Vein endothelial cell (primary cell): Measurements from ENCODE around the gene ADD2. TPM values are rescaled to one million over a fixed set of nuclear protein-coding genes. Genes with fewer than 3 reads are reported as not detected.

Experiments used
- small RNA-seq: library from RNA; depleted of rRNA; stranded (forward); fragments of <200 nt; gene quantifications from one replicate; pipeline ENCODE3, GENCODE V24; 2012
- total RNA-seq: library from RNA; depleted of rRNA; stranded (reverse); fragments of >200 nt; gene quantifications from 2 replicates; pipeline ENCODE4 v1.2.3, GENCODE V29; 2012

Gene ADD2, protein sequence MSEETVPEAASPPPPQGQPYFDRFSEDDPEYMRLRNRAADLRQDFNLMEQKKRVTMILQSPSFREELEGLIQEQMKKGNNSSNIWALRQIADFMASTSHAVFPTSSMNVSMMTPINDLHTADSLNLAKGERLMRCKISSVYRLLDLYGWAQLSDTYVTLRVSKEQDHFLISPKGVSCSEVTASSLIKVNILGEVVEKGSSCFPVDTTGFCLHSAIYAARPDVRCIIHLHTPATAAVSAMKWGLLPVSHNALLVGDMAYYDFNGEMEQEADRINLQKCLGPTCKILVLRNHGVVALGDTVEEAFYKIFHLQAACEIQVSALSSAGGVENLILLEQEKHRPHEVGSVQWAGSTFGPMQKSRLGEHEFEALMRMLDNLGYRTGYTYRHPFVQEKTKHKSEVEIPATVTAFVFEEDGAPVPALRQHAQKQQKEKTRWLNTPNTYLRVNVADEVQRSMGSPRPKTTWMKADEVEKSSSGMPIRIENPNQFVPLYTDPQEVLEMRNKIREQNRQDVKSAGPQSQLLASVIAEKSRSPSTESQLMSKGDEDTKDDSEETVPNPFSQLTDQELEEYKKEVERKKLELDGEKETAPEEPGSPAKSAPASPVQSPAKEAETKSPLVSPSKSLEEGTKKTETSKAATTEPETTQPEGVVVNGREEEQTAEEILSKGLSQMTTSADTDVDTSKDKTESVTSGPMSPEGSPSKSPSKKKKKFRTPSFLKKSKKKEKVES
- 1.2 and 1.3 TPM in 2 replicates for total RNA-seq

DNA sequence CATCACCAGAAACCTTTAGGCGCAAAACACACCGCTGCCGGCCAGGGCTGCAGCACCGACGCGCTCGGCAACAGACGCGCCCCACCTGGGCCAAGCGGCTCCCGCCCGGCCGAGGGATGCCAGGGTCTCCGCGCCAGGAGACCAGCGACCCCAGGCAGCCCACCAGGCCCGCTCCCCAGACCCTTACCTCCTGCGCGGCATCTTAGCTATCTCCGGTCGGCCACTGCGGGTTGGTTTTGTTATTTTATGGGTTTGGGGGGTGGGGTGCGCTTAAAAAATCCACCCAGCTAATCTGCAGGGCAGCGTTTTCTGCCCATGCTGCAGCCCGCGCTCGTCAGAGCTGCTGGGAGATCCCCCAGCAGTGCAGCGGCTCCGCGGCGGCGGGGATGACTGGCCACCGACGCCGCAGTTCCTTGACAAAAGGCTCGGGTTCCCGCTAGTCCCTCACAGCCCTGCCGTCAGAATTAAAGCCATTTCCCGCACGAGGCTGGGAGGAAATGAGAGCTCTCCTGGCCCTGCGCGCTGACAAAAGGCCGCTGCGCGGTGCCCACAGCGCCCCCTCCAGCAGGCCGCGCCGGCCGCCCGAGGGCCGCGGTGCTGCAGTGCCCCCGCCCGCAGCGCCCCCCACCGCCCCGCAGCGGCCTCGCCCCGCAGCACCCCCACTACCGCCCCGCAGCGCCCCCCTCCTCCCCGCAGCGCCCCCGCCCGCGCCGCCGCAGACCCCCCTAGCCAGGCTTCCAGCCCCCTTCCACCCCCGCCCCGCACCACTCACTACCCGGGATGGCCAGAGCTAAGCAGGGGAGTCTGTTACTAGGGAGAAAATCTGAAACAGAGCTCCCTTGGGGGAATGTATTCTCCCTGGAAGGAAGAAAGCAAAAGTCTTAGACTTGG, at the start of gene ADD2:
Gene ADD2 (minus strand): TSS at position 502 of the 891 bp plus-strand sequence. CDS start 61,792 bp downstream, outside the sequence.

DNA sequence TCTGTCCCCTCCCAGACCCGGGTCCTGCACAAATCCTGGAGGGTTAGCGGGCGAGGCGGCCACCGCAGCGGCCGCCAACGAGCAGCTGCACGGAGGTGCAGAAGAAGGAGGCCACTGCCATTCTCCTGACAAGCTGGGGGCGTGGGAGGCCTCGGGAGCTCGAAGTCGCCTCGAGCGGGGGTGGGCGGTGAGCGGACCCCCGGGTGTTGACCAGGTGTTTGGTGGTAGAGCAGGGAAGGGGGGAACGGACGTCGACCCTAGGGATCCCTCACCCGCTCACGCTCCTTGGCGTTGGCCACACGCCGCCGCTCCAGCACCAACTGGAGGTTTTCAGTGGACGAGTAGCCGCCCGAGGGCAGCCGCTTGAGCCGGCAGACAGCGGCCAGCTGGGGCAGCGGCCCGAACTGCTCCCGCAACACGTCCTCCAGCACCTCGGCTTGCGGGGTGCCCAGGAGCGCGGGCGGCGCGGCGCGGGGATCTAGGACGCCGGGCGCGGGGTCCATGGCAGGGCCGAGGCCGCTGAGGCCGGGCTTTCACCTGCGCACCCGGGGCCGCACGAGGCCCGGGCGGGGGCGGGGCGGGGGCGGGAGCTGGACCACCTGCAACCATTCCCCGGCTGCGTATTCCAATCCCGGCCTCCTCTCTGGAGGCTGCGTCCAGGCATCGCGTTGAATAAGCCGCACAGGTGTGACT, 22.3 kb upstream of the ADD2 start, which contains the start of gene FIGLA:
Gene FIGLA (minus strand): TSS at position 508 of the 693 bp plus-strand sequence. CDS start 5 bp downstream, at position 503.

Small RNAs within 50 kb of the gene (small RNA-seq; reads per million reads assigned to genes)
- not detected for gene HMGN2P21

Other genes starting within 250 kb of the ADD2 start
- 4.2 and 5.3 TPM in 2 replicates for gene TGFA, start 214.4 kb downstream of the ADD2 start, total RNA-seq
- gene FIGLA, start 22.4 kb upstream of the ADD2 start, total RNA-seq, result not detected in 2 replicates
- gene CLEC4F, start 52.4 kb upstream of the ADD2 start, total RNA-seq, result not detected in 2 replicates
- not detected in 2 replicates for gene CD207, start 67.6 kb upstream of the ADD2 start, total RNA-seq
- 0.38 TPM in 1 of 2 replicates, not detected in the other for gene VAX2, start 132.4 kb upstream of the ADD2 start, total RNA-seq
- gene ATP6V1B1, start 167.7 kb upstream of the ADD2 start, total RNA-seq, result not detected in 2 replicates
- gene ANKRD53, start 210.4 kb upstream of the ADD2 start, total RNA-seq, result 0.38 and 0.98 TPM in 2 replicates
- 40.8 and 54.6 TPM in 2 replicates for gene TEX261, start 226.7 kb upstream of the ADD2 start, total RNA-seq